WERI-Rb-1 (cell line): ENCODE measurements around the gene PLCD4.

ENCODE experiments used
- DNase-seq: peaks from one replicate; pipeline ENCODE4 v3.0.0-alpha.2; 2020
- H3K27ac ChIP-seq: fragments of 250-450 bp; sonication (Bioruptor Pico); 2 replicates; pipeline ENCODE4 v1.5.1; 2020; ENCODE audit warnings: mild to moderate bottlenecking, moderate library complexity
- H3K27me3 ChIP-seq: fragments of 250-450 bp; sonication (Bioruptor Pico); 2 replicates; pipeline ENCODE4 v1.5.1; 2021; ENCODE audit warnings: mild to moderate bottlenecking, low read depth, moderate library complexity; ENCODE audit not compliant: insufficient read depth, severe bottlenecking
- H3K36me3 ChIP-seq: fragments of 250-450 bp; sonication (Bioruptor Pico); 2 replicates; pipeline ENCODE4 v1.5.1; 2020; ENCODE audit warnings: mild to moderate bottlenecking, moderate library complexity
- H3K4me3 ChIP-seq: 2 replicates; pipeline ENCODE4 v1.5.1; 2011; ENCODE audit warnings: low read depth, mild to moderate bottlenecking, control low read depth, low read length
- H3K9me3 ChIP-seq: fragments of 250-450 bp; sonication (Bioruptor Pico); 2 replicates; pipeline ENCODE4 v1.5.1; 2021; ENCODE audit warnings: mild to moderate bottlenecking, moderate library complexity; ENCODE audit not compliant: severe bottlenecking
- TF ChIP-seq, protein P1 (sequence below): IDR thresholded peaks from 2 replicates; pipeline ENCODE4 v1.5.1; 2011; ENCODE audit warnings: low read depth, mild to moderate bottlenecking, control low read depth, inconsistent platforms, low read length

Gene PLCD4

DNA sequence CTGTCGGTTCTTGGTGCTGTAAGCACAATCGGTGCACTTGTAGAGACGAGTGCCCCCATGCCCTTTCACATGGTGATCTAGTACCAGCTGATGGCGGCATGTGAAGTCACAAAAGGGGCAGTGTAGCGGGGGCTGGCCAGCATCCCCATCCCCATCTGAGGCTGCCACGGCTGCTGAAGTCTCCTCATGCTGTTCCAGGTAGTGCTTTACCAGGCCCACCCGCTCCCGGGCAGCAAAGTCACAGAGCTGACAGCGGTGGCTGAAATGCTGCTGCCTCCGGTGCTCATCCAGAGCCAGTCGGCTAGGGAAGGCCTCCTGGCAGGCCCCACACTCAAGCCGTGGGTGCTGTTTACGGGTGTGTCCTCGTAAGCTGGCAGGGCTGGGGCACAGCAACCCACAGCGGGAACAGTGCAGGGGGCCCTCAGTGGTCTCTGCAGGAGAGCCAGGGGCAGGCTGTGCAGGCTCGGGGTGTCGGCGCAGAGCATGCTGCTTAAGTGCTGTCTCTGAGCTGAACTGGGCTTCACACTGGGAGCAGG lies 34.5 kb downstream of the PLCD4 start:
- TF ChIP-seq, protein P1, sequence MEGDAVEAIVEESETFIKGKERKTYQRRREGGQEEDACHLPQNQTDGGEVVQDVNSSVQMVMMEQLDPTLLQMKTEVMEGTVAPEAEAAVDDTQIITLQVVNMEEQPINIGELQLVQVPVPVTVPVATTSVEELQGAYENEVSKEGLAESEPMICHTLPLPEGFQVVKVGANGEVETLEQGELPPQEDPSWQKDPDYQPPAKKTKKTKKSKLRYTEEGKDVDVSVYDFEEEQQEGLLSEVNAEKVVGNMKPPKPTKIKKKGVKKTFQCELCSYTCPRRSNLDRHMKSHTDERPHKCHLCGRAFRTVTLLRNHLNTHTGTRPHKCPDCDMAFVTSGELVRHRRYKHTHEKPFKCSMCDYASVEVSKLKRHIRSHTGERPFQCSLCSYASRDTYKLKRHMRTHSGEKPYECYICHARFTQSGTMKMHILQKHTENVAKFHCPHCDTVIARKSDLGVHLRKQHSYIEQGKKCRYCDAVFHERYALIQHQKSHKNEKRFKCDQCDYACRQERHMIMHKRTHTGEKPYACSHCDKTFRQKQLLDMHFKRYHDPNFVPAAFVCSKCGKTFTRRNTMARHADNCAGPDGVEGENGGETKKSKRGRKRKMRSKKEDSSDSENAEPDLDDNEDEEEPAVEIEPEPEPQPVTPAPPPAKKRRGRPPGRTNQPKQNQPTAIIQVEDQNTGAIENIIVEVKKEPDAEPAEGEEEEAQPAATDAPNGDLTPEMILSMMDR: no peak
- no peak overlapping the region for H3K4me3 ChIP-seq
- no peak for DNase-seq
- H3K9me3 ChIP-seq: no peaks in the 10 kb centered on the region
- no peaks in the 10 kb centered on the region for H3K27me3 ChIP-seq
- H3K36me3 ChIP-seq: peaks cover 92% of the 10 kb centered on the region
- H3K27ac ChIP-seq: no peak overlapping the region

DNA sequence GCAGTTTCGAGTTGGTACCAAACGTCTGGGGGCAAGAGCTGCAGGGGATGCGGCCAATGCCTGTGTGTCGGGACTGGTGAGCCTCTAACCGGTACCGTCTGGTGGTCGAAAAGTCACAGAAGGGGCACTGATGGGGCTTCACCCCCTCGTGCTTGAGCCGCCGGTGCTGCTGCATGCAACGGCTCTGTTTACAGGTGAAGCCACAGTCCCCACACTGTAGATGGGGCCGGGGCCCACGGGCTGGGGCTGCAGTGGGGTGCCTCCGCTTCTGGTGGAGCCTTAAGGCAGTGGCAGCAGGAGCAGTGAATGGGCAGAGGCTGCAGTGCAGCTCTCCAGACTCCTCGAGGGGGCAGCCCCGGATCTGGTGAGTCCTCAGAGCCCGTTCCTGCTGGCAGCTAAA lies 35.1 kb downstream of the PLCD4 start:
- peaks cover 90% of the 10 kb centered on the region for H3K36me3 ChIP-seq
- no peak overlapping the region for H3K27ac ChIP-seq
- H3K4me3 ChIP-seq: no peak overlapping the region
- H3K27me3 ChIP-seq: no peaks in the 10 kb centered on the region
- no peaks in the 10 kb centered on the region for H3K9me3 ChIP-seq
- DNase-seq: no peak
- TF ChIP-seq, protein P1: no peak

DNA sequence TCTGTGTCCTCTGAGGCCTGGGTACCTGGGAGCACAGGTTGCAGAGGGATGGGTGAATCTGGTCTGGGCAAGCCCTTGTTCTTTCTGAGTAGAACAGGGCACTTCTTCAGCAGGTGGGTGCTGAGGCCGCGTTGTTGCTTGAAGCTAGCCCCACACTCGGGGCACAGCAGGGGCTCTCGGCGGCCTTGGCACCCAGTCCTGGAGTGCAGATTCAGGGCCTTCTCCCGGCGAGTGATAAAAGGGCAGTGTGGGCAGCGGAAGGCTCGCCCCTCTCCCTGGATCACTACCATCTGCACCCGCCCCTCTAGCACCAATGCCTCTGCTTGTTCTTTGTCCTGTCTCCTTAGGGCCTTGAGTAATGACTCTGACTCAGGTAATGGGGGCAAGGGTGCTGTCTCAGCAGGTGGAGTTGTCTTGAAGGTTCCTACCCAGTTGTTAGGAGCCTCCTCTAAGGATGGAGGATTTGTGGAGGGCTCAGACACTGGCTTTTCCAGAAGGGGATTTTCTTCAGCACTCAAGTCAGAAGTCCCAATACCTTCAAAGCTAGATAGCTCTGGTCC lies 36.1 kb downstream of the PLCD4 start:
- H3K9me3 ChIP-seq: no peaks in the 10 kb centered on the region
- H3K36me3 ChIP-seq: peaks cover 90% of the 10 kb centered on the region
- no peak overlapping the region for H3K4me3 ChIP-seq
- TF ChIP-seq, protein P1: no peak
- DNase-seq: no peak
- no peak overlapping the region for H3K27ac ChIP-seq
- H3K27me3 ChIP-seq: no peaks in the 10 kb centered on the region

DNA sequence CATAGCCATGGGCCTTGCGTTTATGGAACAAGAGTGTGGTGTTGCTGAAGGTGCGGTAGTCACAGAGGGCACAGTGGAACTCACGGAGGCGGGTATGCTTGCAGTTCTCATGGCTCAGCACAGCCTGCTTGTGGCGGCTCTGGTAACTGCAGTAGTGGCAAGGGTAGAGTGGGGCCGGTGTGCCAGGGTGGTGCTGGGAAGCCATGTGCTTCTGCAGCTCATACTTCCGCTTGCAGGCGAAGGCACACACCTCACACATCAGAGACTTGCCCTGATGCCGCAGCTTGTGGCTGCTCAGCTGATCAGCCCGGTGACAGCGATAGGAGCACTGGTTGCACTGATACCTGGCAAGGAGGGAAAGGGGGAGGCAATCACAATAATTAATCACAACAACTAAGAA lies 37.0 kb downstream of the PLCD4 start:
- TF ChIP-seq, protein P1: 0 out of 2 replicates have a peak, but pooled peaks have one; percentile 11
- Histone ChIP-seq H3K27ac (no peak overlapping the region), H3K36me3 (peaks cover 93% of the 10 kb centered on the region)

DNA sequence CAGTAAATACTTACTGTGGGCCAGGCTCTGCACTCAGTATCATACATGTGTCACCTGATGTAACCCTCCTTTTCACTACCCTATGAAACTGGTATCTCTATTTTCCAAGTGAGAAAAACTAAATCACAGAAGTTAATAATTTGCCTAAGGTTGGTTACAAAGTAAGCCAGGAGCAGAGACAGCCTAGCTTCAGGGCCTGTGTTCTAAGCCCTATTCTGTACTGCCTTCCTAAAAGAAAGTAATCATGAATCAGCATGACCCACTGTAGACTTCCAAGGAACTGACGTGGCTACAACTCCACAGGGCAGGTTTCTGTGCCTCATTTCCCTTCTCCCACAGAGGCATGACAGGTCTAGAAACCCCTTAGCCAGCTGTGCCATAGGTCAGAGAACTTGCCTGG lies 37.4 kb downstream of the PLCD4 start:
- peaks cover 95% of the 10 kb centered on the region for H3K36me3 ChIP-seq
- H3K4me3 ChIP-seq: no peak overlapping the region
- no peaks in the 10 kb centered on the region for H3K27me3 ChIP-seq
- TF ChIP-seq, protein P1: no peak
- H3K9me3 ChIP-seq: no peaks in the 10 kb centered on the region
- DNase-seq: no peak
- no peak overlapping the region for H3K27ac ChIP-seq

More for the DNA sequence above, 37.0 kb downstream of the PLCD4 start:
- DNase-seq: no peak
- no peaks in the 10 kb centered on the region for H3K9me3 ChIP-seq
- no peaks in the 10 kb centered on the region for H3K27me3 ChIP-seq
- no peak overlapping the region for H3K4me3 ChIP-seq

DNA sequence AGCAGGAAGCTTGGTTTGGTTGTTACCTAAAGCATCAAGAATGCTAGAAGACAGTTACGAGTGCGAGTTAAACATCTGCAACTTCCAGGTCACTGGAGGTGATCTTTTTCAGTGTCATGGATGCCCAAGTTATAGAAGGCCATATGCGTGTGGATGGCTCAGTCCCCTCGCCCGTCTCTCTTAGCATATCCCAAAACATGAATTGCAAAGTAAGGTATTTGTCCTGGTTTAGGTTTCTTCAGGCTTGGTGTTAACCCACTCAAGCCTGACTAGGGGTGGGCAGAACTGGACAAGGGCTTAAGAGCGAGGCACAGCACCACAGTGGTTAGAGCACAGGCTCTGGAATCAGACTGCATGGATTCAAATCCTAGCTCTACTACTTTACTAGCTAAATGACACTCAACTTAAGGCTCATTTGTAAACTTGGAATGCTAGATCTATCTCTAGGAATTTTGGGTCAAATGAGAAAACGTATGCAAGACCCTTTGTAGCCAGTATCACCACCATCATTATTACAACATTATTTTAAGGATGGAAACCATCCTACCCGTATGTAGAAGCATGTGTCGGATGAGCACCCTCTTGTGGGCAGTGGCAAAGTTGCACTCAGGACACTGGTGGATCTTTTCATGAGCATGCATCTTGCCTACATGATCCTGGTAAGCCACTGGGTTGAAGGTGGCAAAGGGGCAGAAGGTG lies 40.5 kb downstream of the PLCD4 start:
- H3K27me3 ChIP-seq: no peaks in the 10 kb centered on the region
- peak; percentile 57 for DNase-seq
- no peak overlapping the region for H3K27ac ChIP-seq
- peaks cover 95% of the 10 kb centered on the region for H3K36me3 ChIP-seq
- no peaks in the 10 kb centered on the region for H3K9me3 ChIP-seq
- TF ChIP-seq, protein P1: peak; percentile 89
- H3K4me3 ChIP-seq: no peak overlapping the region
